ENCODE data around the gene WDR82.

Gene WDR82

GRCh38 chr3:52259448-52259847, 19.0 kb downstream of the WDR82 start:
- DNase-seq (ENCODE audit: low read depth in 1 of 2, low spot score in 1 of 2): no peak

- no peak for DNase-seq (ENCODE audit: low read depth in 1 of 2, low spot score in 1 of 2)
These were observed 19.4 kb downstream of the WDR82 start for GRCh38 chr3:52259035-52259434.

GRCh38 chr3:52257911-52258310, 20.5 kb downstream of the WDR82 start:
- no peak for DNase-seq (ENCODE audit: low read depth in 1 of 2, low spot score in 1 of 2)

- no peak for DNase-seq (ENCODE audit: low read depth in 1 of 2, low spot score in 1 of 2)
These were observed 21.8 kb downstream of the WDR82 start for GRCh38 chr3:52256622-52257021.

GRCh38 chr3:52256159-52256558, 22.3 kb downstream of the WDR82 start:
- no peak for DNase-seq (ENCODE audit: low read depth in 1 of 2, low spot score in 1 of 2)

GRCh38 chr3:52254608-52255007, 23.8 kb downstream of the WDR82 start:
- DNase-seq (ENCODE audit: low read depth in 1 of 2, low spot score in 1 of 2): no peak

- peak in 1 of 2 donors; percentile 64 for DNase-seq (ENCODE audit: low read depth in 1 of 2, low spot score in 1 of 2)
These were observed 24.8 kb downstream of the WDR82 start for GRCh38 chr3:52253314-52254304.

GRCh38 chr3:52250122-52250521, 28.3 kb downstream of the WDR82 start:
- no peak for DNase-seq (ENCODE audit: low read depth in 1 of 2, low spot score in 1 of 2)

- DNase-seq (ENCODE audit: low read depth in 1 of 2, low spot score in 1 of 2): no peak
These were observed 28.8 kb downstream of the WDR82 start for GRCh38 chr3:52249683-52250082.

GRCh38 chr3:52248816-52249547, 29.5 kb downstream of the WDR82 start:
- DNase-seq (ENCODE audit: low read depth in 1 of 2, low spot score in 1 of 2): no peak

GRCh38 chr3:52248165-52248541, 30.3 kb downstream of the WDR82 start:
- no peak for DNase-seq (ENCODE audit: low read depth in 1 of 2, low spot score in 1 of 2)

GRCh38 chr3:52247409-52248164, 30.9 kb downstream of the WDR82 start:
- no peak for DNase-seq (ENCODE audit: low read depth in 1 of 2, low spot score in 1 of 2)

GRCh38 chr3:52246728-52247408, 31.6 kb downstream of the WDR82 start:
- DNase-seq (ENCODE audit: low read depth in 1 of 2, low spot score in 1 of 2): no peak

- no peak for DNase-seq (ENCODE audit: low read depth in 1 of 2, low spot score in 1 of 2)
These were observed 32.2 kb downstream of the WDR82 start for GRCh38 chr3:52246264-52246620.

GRCh38 chr3:52245322-52246263, 32.9 kb downstream of the WDR82 start, which contains the start of gene PPM1M:
Gene PPM1M, plus strand, starts transcription at chr3:52245759. Its CDS starts 66 bp downstream, at chr3:52245825.
- no peak for DNase-seq (ENCODE audit: low read depth in 1 of 2, low spot score in 1 of 2)

- DNase-seq (ENCODE audit: low read depth in 1 of 2, low spot score in 1 of 2): no peak
These were observed 34.4 kb downstream of the WDR82 start for GRCh38 chr3:52243791-52244628.

GRCh38 chr3:52242039-52242438, 36.4 kb downstream of the WDR82 start:
- no peak for DNase-seq (ENCODE audit: low read depth in 1 of 2, low spot score in 1 of 2)

GRCh38 chr3:52240886-52241370, 37.5 kb downstream of the WDR82 start:
- no peak for DNase-seq (ENCODE audit: low read depth in 1 of 2, low spot score in 1 of 2)
